ENCODE measurements around the gene RAMP1. TPM values are rescaled to one million over a fixed set of nuclear protein-coding genes. Genes with fewer than 3 reads are reported as not detected.

Gene RAMP1
- total and polyA plus RNA-seq, 2 donors (not counting 1 experiment from before 2014, with no cell fraction given): 3.3 to 16.0 TPM

- no peak overlapping the region for H3K9ac ChIP-seq (ENCODE audit: insufficient read depth, low read length)
- H3K36me3 ChIP-seq (ENCODE audit: control insufficient read depth, insufficient read depth, low read length): no peaks in the 10 kb centered on the region
- H3K4me3 ChIP-seq (replicated peaks in 1 of 4; ENCODE audit: control extremely low read depth in 1 of 4, insufficient read depth in 1 of 4, low read depth in 3 of 4, low read length in 4 of 4): no peak overlapping the region
- H3K79me2 ChIP-seq (ENCODE audit: control insufficient read depth, insufficient read depth, low read length): no peaks in the 10 kb centered on the region
- peak; percentile 65 for DNase-seq (ENCODE audit: low read depth in 2 of 2)
- TF ChIP-seq, protein P1, sequence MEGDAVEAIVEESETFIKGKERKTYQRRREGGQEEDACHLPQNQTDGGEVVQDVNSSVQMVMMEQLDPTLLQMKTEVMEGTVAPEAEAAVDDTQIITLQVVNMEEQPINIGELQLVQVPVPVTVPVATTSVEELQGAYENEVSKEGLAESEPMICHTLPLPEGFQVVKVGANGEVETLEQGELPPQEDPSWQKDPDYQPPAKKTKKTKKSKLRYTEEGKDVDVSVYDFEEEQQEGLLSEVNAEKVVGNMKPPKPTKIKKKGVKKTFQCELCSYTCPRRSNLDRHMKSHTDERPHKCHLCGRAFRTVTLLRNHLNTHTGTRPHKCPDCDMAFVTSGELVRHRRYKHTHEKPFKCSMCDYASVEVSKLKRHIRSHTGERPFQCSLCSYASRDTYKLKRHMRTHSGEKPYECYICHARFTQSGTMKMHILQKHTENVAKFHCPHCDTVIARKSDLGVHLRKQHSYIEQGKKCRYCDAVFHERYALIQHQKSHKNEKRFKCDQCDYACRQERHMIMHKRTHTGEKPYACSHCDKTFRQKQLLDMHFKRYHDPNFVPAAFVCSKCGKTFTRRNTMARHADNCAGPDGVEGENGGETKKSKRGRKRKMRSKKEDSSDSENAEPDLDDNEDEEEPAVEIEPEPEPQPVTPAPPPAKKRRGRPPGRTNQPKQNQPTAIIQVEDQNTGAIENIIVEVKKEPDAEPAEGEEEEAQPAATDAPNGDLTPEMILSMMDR (conservative IDR thresholded peaks at IDR 0.05 in 1 of 2, IDR thresholded peaks at IDR 0.05 in 1 of 2; ENCODE audit: low read depth in 1 of 2, low read length in 2 of 2): no peak
- TF ChIP-seq EZH2 (IDR thresholded peaks at IDR 0.05; ENCODE audit: low read length, missing control alignments): no peak
- H3K4me1 ChIP-seq (ENCODE audit: control insufficient read depth, extremely low read depth, insufficient read depth, low read length): no peaks in the 10 kb centered on the region
- H4K20me1 ChIP-seq (ENCODE audit: control insufficient read depth, extremely low read depth, insufficient read depth, low read length): no peaks in the 10 kb centered on the region
- no peak overlapping the region for H3K4me2 ChIP-seq (ENCODE audit: extremely low read depth, insufficient read depth, low read length)
- H3K27me3 ChIP-seq (ENCODE audit: control insufficient read depth, insufficient read depth, low read length): peaks cover 3% of the 10 kb centered on the region
- H3K27ac ChIP-seq (ENCODE audit: insufficient read depth, low read length): no peak overlapping the region
- H3K9me3 ChIP-seq (ENCODE audit: control insufficient read depth, insufficient read depth, low read depth, low read length): no peaks in the 10 kb centered on the region
- no peak overlapping the region for H2AFZ ChIP-seq (ENCODE audit: low read length)
Observed at GRCh38 chr2:237818066-237818473, 41.4 kb upstream of the RAMP1 start.

DNA sequence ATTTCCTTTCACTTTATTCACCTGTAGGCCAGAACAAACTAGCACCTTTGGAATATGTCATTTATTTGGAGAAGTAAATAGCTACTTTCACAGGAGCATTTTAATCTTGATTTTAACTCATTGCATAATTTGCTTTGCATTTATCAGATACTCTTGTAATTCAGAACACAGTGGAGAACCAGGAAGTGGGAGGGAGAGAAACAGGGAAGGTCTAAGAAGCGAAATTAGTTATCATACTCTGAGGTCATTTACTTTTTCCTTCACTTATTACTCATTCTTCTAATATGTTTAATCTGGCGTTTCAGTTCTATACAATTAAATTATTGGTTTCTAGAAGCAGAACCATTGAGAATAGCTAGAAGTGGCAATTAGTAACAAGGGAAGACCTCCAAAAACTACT is 40.2 kb upstream of the RAMP1 start:
- no peaks in the 10 kb centered on the region for H4K20me1 ChIP-seq (ENCODE audit: control insufficient read depth, extremely low read depth, insufficient read depth, low read length)
- TF ChIP-seq EZH2 (IDR thresholded peaks at IDR 0.05; ENCODE audit: low read length, missing control alignments): no peak
- TF ChIP-seq, protein P1 (conservative IDR thresholded peaks at IDR 0.05 in 1 of 2, IDR thresholded peaks at IDR 0.05 in 1 of 2; ENCODE audit: low read depth in 1 of 2, low read length in 2 of 2): no peak
- H3K9me3 ChIP-seq (ENCODE audit: control insufficient read depth, insufficient read depth, low read depth, low read length): no peaks in the 10 kb centered on the region
- no peak overlapping the region for H2AFZ ChIP-seq (ENCODE audit: low read length)
- no peak overlapping the region for H3K4me3 ChIP-seq (replicated peaks in 1 of 4; ENCODE audit: control extremely low read depth in 1 of 4, insufficient read depth in 1 of 4, low read depth in 3 of 4, low read length in 4 of 4)
- H3K27me3 ChIP-seq (ENCODE audit: control insufficient read depth, insufficient read depth, low read length): peaks cover 3% of the 10 kb centered on the region
- no peak overlapping the region for H3K9ac ChIP-seq (ENCODE audit: insufficient read depth, low read length)
- H3K4me1 ChIP-seq (ENCODE audit: control insufficient read depth, extremely low read depth, insufficient read depth, low read length): no peaks in the 10 kb centered on the region
- DNase-seq (ENCODE audit: low read depth in 2 of 2): peak in 1 of 2 donors; percentile 13
- H3K79me2 ChIP-seq (ENCODE audit: control insufficient read depth, insufficient read depth, low read length): no peaks in the 10 kb centered on the region
- H3K27ac ChIP-seq (ENCODE audit: insufficient read depth, low read length): no peak overlapping the region
- no peak overlapping the region for H3K4me2 ChIP-seq (ENCODE audit: extremely low read depth, insufficient read depth, low read length)
- H3K36me3 ChIP-seq (ENCODE audit: control insufficient read depth, insufficient read depth, low read length): no peaks in the 10 kb centered on the region

- Histone ChIP-seq H3K4me2 (ENCODE audit: extremely low read depth, insufficient read depth, low read length) (no peak overlapping the region), H3K36me3 (ENCODE audit: control insufficient read depth, insufficient read depth, low read length) (no peaks in the 10 kb centered on the region), H3K4me3 (replicated peaks in 1 of 4; ENCODE audit: control extremely low read depth in 1 of 4, insufficient read depth in 1 of 4, low read depth in 3 of 4, low read length in 4 of 4) (no peak overlapping the region), H4K20me1 (ENCODE audit: control insufficient read depth, extremely low read depth, insufficient read depth, low read length) (no peaks in the 10 kb centered on the region), H2AFZ (ENCODE audit: low read length) (no peak overlapping the region), H3K27me3 (ENCODE audit: control insufficient read depth, insufficient read depth, low read length) (peaks cover 3% of the 10 kb centered on the region), H3K4me1 (ENCODE audit: control insufficient read depth, extremely low read depth, insufficient read depth, low read length) (no peaks in the 10 kb centered on the region), H3K9ac (ENCODE audit: insufficient read depth, low read length) (no peak overlapping the region), H3K79me2 (ENCODE audit: control insufficient read depth, insufficient read depth, low read length) (no peaks in the 10 kb centered on the region), H3K27ac (ENCODE audit: insufficient read depth, low read length) (no peak overlapping the region), H3K9me3 (ENCODE audit: control insufficient read depth, insufficient read depth, low read depth, low read length) (no peaks in the 10 kb centered on the region)
- no peak for DNase-seq (ENCODE audit: low read depth in 2 of 2)
- no peak for TF ChIP-seq EZH2 (IDR thresholded peaks at IDR 0.05; ENCODE audit: low read length, missing control alignments)
- TF ChIP-seq, protein P1 (conservative IDR thresholded peaks at IDR 0.05 in 1 of 2, IDR thresholded peaks at IDR 0.05 in 1 of 2; ENCODE audit: low read depth in 1 of 2, low read length in 2 of 2): no peak
Observed at GRCh38 chr2:237820421-237820820, 39.0 kb upstream of the RAMP1 start.

Measured in fibroblast of lung (primary cell).